Activated gamma-delta T cell treated with Interleukin-2 at 50 U/mL for 16 hours (primary cell): Measurements from ENCODE around the gene SLAIN1.
A peak's percentile ranks its signal among the peaks of the same experiment; 100 is the strongest.

Source experiments
- DNase-seq: peaks from one replicate; pipeline ENCODE4 v3.0.0-alpha.2; 2020

SLAIN1 gene

GRCh38 chr13:77715233-77715891 is 17.9 kb downstream of the SLAIN1 start:
- DNase-seq, result no peak

GRCh38 chr13:77716692-77717091 is 19.2 kb downstream of the SLAIN1 start:
- no peak for DNase-seq

DNA sequence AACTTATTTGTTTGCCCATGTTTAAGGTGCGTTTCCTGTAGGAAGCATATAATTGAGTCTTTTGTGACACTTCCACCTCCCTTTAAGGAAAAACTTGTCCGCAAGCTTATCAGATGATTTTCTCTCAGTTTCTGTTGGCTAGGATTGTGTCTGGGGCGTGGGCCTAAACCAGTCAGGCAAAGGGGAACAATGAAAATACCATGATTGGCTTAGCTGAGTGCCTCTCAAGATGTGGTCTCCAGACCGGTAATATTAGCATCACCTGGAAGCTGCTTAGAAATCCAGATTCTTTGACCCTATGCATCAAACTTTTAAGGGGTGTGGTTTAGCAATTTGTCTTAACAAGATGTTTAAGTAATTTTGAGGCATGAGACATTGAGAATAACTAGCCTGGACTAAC is 20.0 kb downstream of the SLAIN1 start:
- no peak for DNase-seq

DNA sequence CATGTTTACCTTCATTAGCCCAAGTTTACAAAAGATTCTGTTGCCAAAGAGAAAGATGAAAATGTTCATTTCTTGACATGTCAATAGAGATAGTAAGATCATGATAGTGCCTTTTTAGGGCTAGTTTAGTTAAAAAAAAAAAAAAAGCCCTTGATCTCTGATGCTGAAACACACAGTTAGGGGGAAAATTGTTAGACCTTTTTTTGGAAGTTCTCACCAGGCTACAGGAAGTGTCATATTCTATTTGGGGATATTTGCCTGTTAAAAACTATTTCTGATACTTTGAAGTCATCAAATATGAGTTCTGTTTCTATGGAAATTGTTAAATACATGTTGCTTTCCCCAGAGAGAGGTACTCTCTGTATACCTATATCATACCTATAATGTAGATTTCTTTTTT is 21.6 kb downstream of the SLAIN1 start:
- no peak for DNase-seq

DNA sequence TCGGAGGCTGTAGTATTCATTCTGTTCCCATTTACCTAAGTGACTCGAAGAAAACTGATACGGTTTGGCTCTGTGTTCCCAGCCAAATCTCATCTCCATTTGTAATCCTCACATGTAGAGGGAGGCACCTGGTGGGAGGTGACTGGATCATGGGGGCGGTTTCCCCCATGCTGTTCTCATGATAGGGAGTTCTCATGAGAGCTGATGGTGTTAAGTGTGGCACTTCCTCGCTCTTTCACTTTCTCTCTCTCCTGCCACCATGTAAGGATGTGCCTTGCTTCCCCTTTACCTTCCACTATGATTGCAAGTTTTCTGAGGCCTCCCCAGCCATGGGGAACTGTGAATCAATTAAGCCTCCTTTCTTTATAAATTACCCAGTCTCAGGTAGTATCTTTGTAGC is 23.5 kb downstream of the SLAIN1 start:
- DNase-seq, result no peak

DNA sequence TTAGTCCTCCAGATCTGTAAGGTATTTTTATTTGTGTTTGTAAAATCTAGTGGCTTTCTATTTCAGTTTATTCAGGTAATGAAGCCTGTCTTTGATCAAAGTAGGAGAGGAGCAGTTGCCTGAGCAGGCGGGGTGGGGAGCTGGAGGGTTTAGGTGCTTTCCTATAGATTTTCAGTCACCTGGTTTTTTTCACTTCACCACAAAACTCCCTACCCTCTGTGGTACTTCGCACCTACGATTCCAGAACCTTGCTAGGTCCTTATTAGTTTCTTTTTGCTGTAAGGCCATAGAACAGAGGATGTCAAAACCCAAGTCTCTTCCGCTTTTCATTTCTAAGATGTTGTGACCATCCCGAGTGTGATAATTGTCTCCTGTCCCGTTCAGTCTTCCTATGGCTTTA is 26.6 kb downstream of the SLAIN1 start:
- peak; percentile 3 for DNase-seq

DNA sequence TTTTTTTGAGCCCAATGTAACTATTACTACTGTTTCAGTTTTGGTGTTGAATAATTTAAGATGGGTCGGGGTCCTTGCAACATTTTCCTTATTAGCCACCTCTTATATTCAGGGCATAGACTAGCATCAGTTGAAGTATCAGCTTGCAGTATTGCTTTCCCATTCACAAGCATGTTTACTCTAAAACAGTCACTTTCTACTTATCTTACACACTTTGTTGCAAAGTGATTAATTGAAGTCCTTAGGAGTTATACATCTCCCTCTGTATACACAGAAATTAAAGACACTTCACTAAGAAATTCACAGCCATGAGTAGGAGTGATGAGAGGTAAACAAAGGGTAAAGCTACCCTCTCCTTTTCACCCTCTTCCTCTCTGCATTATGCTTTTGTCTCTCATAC is 27.6 kb downstream of the SLAIN1 start:
- DNase-seq, result no peak

- no peak for DNase-seq
Observed at GRCh38 chr13:77728265-77729125, 31.0 kb downstream of the SLAIN1 start.

DNA sequence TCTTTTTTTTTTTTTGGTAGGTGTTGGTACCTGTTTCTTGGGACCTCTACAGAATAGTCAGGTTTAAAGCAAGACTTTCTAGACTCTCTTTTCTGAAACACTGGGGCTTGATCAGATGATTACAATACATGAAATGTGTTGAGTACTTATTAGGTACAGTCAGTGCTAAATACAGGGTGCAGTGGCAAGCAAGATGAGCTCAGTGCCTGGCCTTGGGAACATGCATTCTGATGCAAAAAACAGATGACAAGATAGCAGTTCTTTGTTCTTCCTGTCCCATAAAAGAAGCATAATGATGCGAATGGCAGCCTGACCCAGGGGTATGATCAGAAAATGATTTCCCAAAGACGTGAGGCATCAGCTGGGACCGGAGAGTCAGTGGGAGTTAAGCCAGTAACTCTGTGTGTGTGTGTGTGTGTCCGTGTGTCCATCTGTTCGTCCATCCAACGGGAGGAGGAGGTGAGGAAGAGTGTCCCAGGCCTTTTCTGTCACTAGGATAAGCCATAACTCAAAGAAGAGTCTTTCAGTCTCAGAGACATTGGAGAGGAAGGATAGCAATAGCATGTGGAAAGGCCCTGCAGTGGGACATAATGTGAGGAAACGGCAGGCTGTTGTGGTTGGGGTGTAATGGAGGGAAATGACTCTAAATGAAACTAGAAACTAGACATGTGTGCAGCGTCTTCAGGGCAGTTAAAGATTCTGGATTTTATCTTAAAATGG is 32.2 kb downstream of the SLAIN1 start:
- no peak for DNase-seq

GRCh38 chr13:77730572-77730971 is 33.1 kb downstream of the SLAIN1 start:
- DNase-seq, result no peak

DNA sequence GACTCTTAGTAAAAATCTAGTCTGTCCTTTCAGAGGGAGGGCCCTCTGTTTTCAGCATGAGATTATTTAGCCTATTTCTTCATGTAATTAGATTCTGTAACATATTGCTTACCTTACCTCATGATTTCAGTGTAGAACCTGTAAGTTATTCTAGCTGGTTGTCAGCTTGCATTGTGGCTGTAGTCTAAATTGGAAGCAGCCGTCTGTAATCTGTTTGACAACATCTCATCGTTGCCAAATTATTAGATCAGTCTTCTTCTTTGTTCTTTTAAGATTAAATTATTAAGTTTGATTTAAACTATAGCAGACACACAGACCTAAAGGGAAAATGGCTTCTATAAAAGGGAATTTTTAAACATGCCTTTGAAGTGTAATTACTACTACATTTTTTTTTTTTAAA is 34.8 kb downstream of the SLAIN1 start:
- DNase-seq, result no peak

DNA sequence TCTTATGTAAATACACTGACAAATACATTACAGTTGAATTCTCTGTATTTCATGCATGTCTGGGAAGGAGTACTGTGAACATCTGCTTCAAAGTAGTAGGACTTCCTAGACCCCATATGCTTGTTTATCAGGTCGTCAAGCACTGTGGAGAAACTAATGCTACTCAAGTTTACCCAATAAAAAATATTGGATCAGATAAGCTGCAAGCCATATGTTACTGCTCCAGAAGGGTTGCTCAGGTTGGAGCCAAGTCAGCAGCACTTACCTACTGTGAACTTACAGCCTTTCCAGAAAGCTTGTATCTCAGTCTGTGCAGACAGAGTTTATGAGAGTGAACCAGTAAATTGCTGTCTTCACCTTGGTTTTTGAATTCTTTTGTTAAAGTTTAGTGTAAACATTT is 36.2 kb downstream of the SLAIN1 start:
- no peak for DNase-seq

GRCh38 chr13:77737583-77738200 is 40.2 kb downstream of the SLAIN1 start:
- DNase-seq, result no peak

GRCh38 chr13:77740097-77740735 is 42.7 kb downstream of the SLAIN1 start:
- DNase-seq, result no peak

DNA sequence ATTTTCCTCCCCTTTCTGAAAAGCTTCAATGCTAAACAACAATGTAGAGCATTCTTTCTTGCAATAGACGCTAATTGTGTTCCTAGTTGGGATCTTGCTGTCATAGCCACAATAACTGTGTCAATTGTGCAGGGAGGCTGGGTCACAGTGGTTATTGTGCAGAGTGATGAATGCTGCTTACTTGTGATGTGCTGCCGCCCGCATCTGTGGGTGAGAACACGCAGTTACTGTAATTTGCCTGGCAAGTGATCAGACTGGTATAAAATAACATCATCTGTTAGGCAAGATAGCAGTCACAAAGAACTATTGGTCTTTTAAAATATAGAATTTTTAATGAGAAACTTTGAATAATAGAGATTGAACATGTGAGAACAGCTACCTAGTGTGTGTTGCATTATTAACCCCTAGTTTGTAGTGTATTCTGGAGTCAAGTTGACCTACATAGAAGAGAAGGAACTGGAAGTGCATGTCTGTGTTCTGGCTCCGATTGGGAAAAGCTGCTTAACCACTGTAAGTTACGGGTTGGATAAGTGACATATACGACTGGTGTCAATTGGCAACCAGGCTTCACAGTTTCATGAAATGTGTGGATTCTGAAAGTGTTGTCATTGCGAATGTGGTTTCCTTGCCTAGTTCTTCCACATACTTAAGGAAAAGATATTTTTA is 43.6 kb downstream of the SLAIN1 start:
- no peak for DNase-seq

DNA sequence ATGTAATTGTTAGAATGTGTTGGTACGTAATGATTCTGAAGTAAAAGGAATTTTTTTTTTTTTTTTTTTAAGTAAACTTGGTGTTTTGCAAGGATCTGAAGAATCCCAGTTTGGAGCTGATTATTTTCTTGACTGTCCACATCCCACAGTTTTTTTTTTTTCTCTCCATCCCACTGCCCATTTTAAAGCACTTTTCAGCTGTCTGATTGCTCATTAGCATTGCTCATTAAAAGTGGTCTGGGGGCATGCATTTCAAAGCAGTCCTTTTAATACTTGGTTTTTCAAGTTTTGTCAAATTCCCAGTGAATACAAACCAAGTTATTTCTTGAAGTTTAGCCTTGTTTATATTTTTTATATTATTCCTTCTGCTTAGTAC is 44.1 kb downstream of the SLAIN1 start:
- no peak for DNase-seq

DNA sequence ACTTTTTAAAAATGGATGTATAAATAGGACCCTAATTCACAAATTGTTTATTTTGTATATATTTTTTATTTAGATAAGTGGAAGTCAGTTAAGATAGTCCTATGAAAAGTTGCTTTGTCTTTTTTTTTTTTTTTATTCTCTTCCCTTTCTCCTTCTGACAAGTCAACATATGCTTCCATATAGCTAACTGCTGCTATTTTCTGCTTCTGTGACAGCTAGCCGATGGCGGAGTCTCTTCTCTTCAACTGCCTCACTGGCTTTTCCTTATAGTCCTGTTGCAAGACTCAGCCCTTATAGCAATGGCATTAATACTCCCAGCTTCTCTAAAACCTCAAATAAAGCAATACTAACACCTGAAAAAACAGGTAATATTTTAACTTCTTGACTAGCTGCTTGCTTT is 45.3 kb downstream of the SLAIN1 start:
- DNase-seq, result no peak

GRCh38 chr13:77745784-77746183 is 48.3 kb downstream of the SLAIN1 start:
- DNase-seq, result no peak

- no peak for DNase-seq
Observed at GRCh38 chr13:77749344-77749880, 51.9 kb downstream of the SLAIN1 start.

DNA sequence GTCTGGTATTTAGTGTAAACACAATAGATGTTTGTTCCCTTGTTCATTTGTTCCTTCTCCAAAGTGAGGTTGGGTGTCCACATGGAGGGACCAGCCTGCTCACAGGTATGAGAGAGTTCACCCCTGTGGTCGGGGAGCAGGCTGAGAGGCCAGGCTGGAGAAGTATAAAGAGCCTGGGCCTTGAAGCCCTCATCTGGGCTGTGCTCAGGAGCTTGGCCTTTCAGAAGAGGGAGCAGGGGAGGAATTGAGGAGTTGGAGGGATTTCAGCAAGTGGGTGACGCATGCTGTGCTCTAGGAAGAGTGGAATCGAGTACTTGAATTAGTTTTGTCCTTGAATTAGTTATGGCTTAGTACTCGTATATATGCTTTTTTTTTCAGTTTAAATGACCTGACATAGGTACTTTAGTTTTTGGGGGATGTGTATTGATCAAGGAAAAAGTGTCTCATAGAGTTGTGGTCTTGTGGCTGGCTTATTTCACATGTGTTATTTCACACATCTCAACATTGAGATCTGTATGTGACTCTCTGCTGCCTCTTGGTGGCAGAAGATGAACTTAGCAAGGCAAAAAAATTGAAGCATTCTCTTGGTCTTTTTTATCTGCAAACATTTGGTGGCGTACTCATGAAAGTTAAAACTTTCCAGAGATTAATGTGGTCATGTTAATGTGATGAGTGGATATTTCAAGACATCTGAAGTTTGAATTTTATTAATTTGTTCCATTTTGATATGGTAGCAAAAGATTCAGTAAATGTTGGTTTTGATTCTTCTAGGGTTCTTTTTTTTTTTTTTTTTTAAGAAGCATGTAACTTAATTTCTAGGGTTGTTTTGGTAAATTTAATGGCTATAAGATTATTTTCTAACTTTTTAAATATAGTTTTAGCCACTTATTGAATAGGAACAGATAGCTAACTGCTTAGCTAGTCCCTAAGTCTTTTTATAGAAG is 54.3 kb downstream of the SLAIN1 start:
- peak; percentile 38 for DNase-seq

DNA sequence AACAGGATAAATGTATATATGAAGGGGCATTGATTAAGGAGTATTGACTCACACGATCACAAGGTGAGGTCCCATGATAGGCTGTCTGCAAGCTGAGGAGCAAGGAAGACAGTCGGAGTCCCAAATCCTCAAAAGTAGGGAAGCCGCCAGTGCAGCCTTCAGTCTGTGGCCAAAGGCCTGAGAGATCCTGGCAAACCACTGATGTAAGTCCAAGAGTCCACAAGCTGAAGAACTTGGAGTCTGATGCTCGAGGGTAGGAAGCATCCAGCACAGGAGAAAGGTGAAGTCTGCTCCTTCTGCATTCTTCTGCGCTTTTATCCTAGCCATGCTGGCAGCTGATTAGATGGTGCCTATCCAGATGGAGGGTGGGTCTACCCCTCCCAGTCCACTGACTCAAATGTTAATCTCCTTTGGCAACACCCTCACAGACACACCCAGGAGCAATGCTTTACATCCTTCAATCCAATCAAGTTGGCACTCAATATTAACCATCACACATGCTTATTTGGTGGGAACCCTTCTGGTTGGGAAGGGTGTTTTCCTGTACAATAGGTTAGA is 55.1 kb downstream of the SLAIN1 start:
- DNase-seq, result no peak
